Stomach (tissue), 4 donors: ENCODE data around the gene FTO.

ENCODE experiments used
- CTCF ChIP-seq, 7 experiments: fragments of 450-650 bp in 4 of 7; fragments of 200-600 bp in 3 of 7; sonication (generic) in 3 of 7; IDR thresholded peaks; one replicate each; pipeline ENCODE4 v1.5.1; 2016 to 2019; ENCODE audit warnings: antibody characterized with exemption in 7 of 7, control low read depth in 2 of 7, mild to moderate bottlenecking in 1 of 7
- POLR2A ChIP-seq, 4 donors: fragments of 450-650 bp; IDR thresholded peaks; one replicate each; pipeline ENCODE4 v1.6.1; 2016; ENCODE audit warnings: antibody characterized with exemption in 4 of 4, control low read depth in 2 of 4, mild to moderate bottlenecking in 1 of 4, moderate library complexity in 1 of 4
- POLR2AphosphoS5 ChIP-seq, 3 donors: sonication (generic); formaldehyde crosslinking; IDR thresholded peaks; one replicate each; pipeline ENCODE4 v1.6.1; 2016; ENCODE audit warnings: antibody characterized with exemption in 3 of 3

- TF ChIP-seq CTCF (IDR thresholded peaks at IDR 0.05) = no peak
- no peak for TF ChIP-seq POLR2A (IDR thresholded peaks at IDR 0.05)
- TF ChIP-seq POLR2AphosphoS5 (IDR thresholded peaks at IDR 0.05) = no peak
Measured at GRCh38 chr16:53863861-53864260, 159.9 kb downstream of the FTO start.
